Suppressor macrophage treated with lipopolysaccharide for 4 hours (primary cell): Measurements from ENCODE around the gene SUSD1.

ENCODE experiments used
- DNase-seq: peaks from one replicate; pipeline ENCODE4 v3.0.0-alpha.2; 2020

Gene SUSD1

GRCh38 chr9:112063151-112063550 lies 111.9 kb downstream of the SUSD1 start:
- DNase-seq = peak; percentile 74

DNA sequence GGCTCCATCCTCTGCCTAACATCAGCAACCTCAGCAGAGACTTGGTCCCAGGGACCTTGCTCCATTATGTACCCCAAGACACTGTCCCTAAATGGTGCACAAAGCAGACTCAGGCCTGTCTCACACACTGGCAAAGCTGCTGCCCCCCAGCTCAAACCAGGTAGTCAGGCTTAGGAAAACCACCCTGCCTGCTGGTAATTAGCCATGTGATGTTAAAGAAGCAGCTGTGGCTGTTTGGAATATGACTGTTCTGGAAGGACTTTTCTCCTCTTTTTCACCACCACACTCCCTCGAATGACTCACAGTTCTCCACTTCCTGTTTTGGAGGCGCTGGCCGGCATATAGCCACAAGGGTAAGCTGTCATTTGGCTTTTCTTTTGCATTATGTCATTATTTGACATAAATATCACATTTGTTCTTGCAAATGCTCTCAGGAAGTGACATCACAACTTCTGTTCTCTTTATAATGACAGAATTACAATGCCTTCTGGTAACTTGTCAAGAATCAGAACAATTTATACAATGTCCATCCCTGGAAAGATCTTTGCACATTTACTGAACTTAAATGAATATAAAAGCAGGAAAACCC lies 113.9 kb downstream of the SUSD1 start:
- peak; percentile 97 for DNase-seq

- peak; percentile 35 for DNase-seq
Measured at GRCh38 chr9:112059966-112060320, 115.2 kb downstream of the SUSD1 start.

- DNase-seq = peak; percentile 96
Measured at GRCh38 chr9:112059145-112059965, 115.7 kb downstream of the SUSD1 start.

GRCh38 chr9:112056996-112057395 lies 118.1 kb downstream of the SUSD1 start:
- DNase-seq = peak; percentile 58

DNA sequence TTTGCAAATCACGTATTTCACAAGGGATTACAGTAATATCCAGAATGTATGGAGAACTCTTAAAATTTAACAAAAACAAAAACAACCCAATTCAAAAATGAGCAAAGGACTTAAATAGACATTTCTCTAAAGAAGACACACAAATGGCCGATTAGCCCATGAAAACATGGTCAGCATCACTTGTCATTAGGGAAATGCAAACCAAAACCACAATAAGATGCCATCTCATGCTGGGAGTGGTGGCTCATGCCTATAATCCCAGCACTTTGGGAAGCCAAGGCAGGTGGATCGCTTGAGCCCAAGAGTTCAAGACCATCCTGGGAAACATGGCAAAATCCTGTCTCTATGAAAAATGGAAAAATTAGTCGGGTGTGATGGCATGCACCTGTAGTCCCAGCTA lies 120.2 kb downstream of the SUSD1 start:
- no peak for DNase-seq

- DNase-seq = peak; percentile 50
Measured at GRCh38 chr9:112051812-112052211, 123.3 kb downstream of the SUSD1 start.

- no peak for DNase-seq
Measured at GRCh38 chr9:112050544-112051475, 124.3 kb downstream of the SUSD1 start.

- DNase-seq = no peak
Measured at GRCh38 chr9:112049811-112050516, 125.1 kb downstream of the SUSD1 start.

- DNase-seq = no peak
Measured at GRCh38 chr9:112048924-112049691, 126.0 kb downstream of the SUSD1 start.

DNA sequence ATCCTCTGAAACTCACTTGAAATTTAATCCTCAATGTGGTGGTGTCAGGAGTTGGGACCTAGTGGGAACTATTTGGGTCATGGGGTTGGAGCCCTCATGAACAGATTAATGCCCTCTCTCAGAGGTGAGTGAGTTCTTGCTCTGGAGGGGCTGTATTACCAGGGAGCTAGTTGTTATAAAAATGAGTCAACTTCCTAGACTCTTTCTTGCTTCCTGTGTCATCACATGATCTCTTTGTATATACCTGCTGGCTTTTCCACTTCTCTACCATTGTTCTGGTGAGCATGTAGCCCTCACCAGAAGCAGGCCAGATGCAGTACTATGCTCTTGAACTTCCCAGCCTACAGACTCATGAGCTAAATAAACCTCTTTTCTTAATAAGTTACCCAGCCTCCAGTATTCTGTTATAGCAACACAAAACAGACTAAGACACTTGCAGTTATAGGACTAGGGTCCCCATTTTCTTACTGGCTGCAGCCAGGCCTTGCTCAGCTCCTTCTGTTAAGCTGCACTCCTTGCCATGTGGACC lies 127.5 kb downstream of the SUSD1 start:
- DNase-seq = no peak

GRCh38 chr9:112046181-112046580 lies 128.9 kb downstream of the SUSD1 start:
- no peak for DNase-seq

DNA sequence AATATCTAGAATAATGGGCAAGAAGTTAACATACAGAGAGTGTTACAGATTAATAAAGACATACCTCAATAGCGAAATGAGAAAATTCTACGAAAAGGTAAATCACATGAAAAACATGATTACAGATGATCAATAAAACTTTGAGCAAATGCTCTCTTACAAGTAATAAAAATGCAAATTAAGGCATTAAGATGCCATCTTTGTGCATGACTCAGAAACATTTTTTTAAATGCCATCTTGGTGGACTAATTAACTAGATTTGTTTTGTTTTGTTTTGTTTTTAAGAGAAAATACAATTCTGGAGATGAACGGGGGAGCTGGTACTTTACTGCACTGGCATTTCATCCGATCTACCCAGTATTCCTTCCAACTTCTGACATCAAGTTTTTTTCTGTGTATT lies 130.2 kb downstream of the SUSD1 start:
- no peak for DNase-seq

DNA sequence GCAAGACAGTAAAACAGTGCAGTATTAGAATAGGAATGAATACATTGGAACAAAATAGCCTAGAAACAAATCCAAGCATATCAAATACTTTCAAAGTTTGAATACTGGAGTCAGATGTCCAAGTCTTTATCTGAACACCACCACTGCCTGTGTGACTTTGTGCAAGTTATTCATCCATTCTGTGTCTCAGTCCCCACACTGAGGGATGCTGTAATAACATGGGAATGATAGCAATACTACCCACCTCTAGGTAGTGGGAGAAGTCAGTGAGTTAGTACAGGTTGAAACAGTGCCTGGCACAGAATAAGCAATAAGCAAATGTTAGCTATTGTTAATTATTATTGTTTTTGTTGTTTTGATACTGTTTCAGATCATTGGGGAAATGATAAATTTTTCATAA lies 130.9 kb downstream of the SUSD1 start:
- DNase-seq = no peak

- no peak for DNase-seq
Measured at GRCh38 chr9:112043423-112043822, 131.7 kb downstream of the SUSD1 start.

GRCh38 chr9:112042769-112043168 lies 132.3 kb downstream of the SUSD1 start:
- no peak for DNase-seq

GRCh38 chr9:112042244-112042638 lies 132.9 kb downstream of the SUSD1 start:
- no peak for DNase-seq

- DNase-seq = no peak
Measured at GRCh38 chr9:112041536-112042243, 133.4 kb downstream of the SUSD1 start.

DNA sequence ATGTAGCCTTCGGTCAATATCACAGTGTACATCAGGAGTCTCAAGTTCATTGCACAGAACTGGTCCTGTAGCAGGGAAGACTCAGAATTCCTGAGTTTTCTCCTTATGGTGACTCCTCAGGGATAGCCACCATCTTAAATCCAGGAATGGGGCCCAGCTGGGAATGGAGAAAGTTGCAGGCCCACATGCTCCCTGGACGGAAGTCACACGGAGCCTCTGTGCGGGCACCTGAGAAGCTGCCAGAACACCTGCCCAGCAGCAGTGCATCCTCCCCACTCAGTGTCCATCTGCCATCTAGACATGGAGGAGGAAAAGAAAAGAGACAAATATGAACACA lies 133.9 kb downstream of the SUSD1 start:
- DNase-seq = no peak

DNA sequence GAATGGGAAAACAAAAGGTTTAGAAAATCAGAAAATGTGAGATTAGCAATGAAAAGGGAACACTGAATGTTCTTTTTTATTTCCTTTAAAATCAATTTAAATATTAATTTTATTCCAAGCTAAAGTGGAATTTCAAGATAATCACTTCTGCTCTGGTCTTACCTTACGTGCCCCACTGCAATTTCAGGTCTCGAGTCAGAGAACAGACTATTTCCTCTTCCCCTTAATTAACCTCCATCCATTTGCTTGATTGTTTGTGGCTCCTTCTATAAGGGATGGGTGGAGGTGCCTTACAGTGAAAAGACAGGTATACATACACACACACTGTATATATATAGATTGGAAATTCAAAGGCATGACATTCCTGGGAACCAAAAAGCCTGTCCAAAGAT lies 137.1 kb downstream of the SUSD1 start:
- no peak for DNase-seq

DNA sequence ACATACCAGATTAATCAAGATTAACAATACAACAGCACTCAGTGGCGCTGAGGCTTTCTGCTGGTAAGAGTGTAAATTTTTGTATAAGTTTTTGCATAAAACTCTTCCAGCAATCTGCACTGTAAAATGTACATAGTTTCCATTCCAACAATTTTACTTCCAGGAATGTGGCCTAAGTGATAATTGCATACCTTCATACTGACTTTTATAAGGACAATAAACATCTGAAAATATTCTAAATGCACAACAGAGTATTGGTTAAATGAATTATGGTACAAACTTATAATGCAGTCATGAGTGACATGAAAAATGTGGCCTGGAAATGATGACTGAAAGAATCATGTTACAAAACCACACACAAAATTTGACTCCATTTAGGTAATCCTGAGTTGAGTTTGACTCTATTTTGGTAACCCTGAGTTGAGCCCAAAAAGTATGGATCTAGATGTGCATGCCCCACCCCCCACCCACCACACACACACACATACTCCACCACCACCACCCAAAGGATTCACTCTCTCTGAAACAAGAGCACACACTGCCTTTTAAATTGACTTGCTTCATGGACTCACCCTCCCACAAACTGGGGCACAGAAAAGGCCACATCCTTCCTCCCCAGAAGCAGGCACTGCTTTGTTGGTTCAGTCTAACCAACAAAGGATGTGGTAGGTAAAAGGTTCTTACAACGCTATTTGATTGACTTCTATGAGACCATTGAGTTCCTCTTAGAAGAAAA lies 137.6 kb downstream of the SUSD1 start:
- DNase-seq = no peak
